Glutamatergic neuron (in vitro differentiated cells): ENCODE results near the gene HMMR. TPM values are rescaled to one million over a fixed set of nuclear protein-coding genes. Genes with fewer than 3 reads are reported as not detected.

ENCODE experiments used
- DNase-seq: peaks from one replicate; pipeline ENCODE4 v3.0.0; 2022
- H3K27ac Mint-ChIP-seq: one replicate; pipeline ENCODE4 v1.8.0; 2020; ENCODE audit warnings: mild to moderate bottlenecking, mixed read lengths, inconsistent platforms; ENCODE audit not compliant: unreplicated experiment
- H3K27me3 Mint-ChIP-seq: one replicate; pipeline ENCODE4 v1.8.0; 2020; ENCODE audit warnings: mild to moderate bottlenecking, moderate library complexity, mixed read lengths, inconsistent platforms; ENCODE audit not compliant: unreplicated experiment
- H3K36me3 Mint-ChIP-seq: one replicate; pipeline ENCODE4 v1.8.0; 2020; ENCODE audit warnings: mild to moderate bottlenecking, mixed read lengths, inconsistent platforms; ENCODE audit not compliant: unreplicated experiment
- H3K4me1 Mint-ChIP-seq: one replicate; pipeline ENCODE4 v1.8.0; 2020; ENCODE audit warnings: mild to moderate bottlenecking, low read depth, mixed read lengths, inconsistent platforms; ENCODE audit not compliant: unreplicated experiment
- H3K4me3 Mint-ChIP-seq: one replicate; pipeline ENCODE4 v1.8.0; 2020; ENCODE audit warnings: mild to moderate bottlenecking, mixed read lengths, inconsistent platforms; ENCODE audit not compliant: unreplicated experiment
- H3K9me3 Mint-ChIP-seq: one replicate; pipeline ENCODE4 v1.8.0; 2020; ENCODE audit warnings: mild to moderate bottlenecking, moderate library complexity, mixed read lengths, inconsistent platforms; ENCODE audit not compliant: unreplicated experiment
- total RNA-seq: library from RNA; stranded (reverse); fragmentation: NEBNext Ultra II Directional; extraction: Animal tissue kit (Norgen Biotek cat#: 25700); gene quantifications from one replicate; pipeline ENCODE4 v1.2.1, GENCODE V29; 2021; ENCODE audit not compliant: unreplicated experiment
- TF ChIP-seq, protein P1 (sequence below): fragments of 200-600 bp; sonication (generic); IDR thresholded peaks from one replicate; pipeline ENCODE4 v1.5.0; 2021; ENCODE audit not compliant: partially characterized antibody, unreplicated experiment

The HMMR gene
- total RNA-seq, 1 donor from 2014 or later = 7.4 TPM

- peak overlapping the region; percentile 43 for H3K27ac Mint-ChIP-seq
- peaks cover 2% of the 10 kb centered on the region for H3K9me3 Mint-ChIP-seq
- H3K4me3 Mint-ChIP-seq = no peak overlapping the region
- H3K4me1 Mint-ChIP-seq = peaks cover under 1% of the 10 kb centered on the region
- no peaks in the 10 kb centered on the region for H3K36me3 Mint-ChIP-seq
- TF ChIP-seq, protein P1, sequence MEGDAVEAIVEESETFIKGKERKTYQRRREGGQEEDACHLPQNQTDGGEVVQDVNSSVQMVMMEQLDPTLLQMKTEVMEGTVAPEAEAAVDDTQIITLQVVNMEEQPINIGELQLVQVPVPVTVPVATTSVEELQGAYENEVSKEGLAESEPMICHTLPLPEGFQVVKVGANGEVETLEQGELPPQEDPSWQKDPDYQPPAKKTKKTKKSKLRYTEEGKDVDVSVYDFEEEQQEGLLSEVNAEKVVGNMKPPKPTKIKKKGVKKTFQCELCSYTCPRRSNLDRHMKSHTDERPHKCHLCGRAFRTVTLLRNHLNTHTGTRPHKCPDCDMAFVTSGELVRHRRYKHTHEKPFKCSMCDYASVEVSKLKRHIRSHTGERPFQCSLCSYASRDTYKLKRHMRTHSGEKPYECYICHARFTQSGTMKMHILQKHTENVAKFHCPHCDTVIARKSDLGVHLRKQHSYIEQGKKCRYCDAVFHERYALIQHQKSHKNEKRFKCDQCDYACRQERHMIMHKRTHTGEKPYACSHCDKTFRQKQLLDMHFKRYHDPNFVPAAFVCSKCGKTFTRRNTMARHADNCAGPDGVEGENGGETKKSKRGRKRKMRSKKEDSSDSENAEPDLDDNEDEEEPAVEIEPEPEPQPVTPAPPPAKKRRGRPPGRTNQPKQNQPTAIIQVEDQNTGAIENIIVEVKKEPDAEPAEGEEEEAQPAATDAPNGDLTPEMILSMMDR = no peak
- no peaks in the 10 kb centered on the region for H3K27me3 Mint-ChIP-seq
- no peak for DNase-seq
Observed at GRCh38 chr5:163512526-163512925, 52.1 kb downstream of the HMMR start.

DNA sequence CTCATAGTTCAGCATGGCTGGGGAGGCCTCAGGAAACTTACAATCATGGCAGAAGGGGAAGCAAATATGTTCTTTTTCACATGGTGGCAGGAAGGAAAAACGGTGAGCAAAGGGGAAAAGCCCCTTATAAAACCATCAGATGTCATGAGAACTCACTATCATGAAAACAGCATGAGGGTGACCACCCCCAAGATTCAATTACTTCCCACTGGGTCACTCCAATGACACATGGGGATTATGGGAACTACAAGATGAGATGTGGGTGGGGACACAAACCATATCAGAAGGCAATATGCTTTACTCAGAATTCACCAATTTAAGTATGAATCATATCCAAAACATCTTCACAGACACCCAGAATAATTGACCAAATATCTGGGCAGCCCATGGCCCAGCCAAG lies 64.7 kb downstream of the HMMR start:
- H3K9me3 Mint-ChIP-seq = no peaks in the 10 kb centered on the region
- no peak for DNase-seq
- no peak overlapping the region for H3K27ac Mint-ChIP-seq
- peaks cover 15% of the 10 kb centered on the region for H3K36me3 Mint-ChIP-seq
- H3K27me3 Mint-ChIP-seq = peaks cover 2% of the 10 kb centered on the region
- TF ChIP-seq, protein P1 = no peak
- H3K4me3 Mint-ChIP-seq = no peak overlapping the region
- H3K4me1 Mint-ChIP-seq = no peaks in the 10 kb centered on the region

GRCh38 chr5:163529698-163530097 lies 69.3 kb downstream of the HMMR start:
- Mint-ChIP-seq H3K27ac (no peak overlapping the region), H3K9me3 (no peaks in the 10 kb centered on the region), H3K4me3 (no peak overlapping the region), H3K4me1 (peaks cover 3% of the 10 kb centered on the region), H3K27me3 (peaks cover 2% of the 10 kb centered on the region), H3K36me3 (peaks cover 8% of the 10 kb centered on the region)
- DNase-seq = no peak
- TF ChIP-seq, protein P1 = no peak

DNA sequence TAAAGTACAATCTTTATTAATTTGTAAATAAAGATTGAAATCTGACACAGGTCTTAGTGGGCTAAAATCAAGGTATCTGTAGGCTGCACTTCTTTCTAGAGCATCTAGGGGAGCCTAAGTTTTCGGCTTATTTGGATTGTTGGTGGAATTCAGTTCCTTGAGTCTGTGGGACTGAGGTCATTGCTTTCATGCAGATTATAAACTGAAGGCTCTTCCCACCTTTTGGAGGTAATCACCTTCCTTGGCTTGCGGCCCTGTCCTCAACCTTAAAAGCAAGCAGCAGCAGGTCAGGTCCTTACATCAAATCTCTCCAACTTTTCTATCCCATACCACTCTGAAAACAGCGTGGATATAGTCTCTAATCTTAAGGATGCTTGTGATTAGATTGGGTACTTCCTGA lies 70.8 kb downstream of the HMMR start:
- H3K4me1 Mint-ChIP-seq = peaks cover 3% of the 10 kb centered on the region
- no peak for DNase-seq
- TF ChIP-seq, protein P1 = no peak

GRCh38 chr5:163532171-163533084 lies 72.0 kb downstream of the HMMR start:
- Mint-ChIP-seq H3K9me3 (no peaks in the 10 kb centered on the region), H3K27ac (no peak overlapping the region), H3K27me3 (no peaks in the 10 kb centered on the region), H3K4me3 (no peak overlapping the region), H3K4me1 (peaks cover 3% of the 10 kb centered on the region), H3K36me3 (no peaks in the 10 kb centered on the region)
- no peak for DNase-seq
- TF ChIP-seq, protein P1 = no peak

More for the DNA sequence above, 70.8 kb downstream of the HMMR start:
- Mint-ChIP-seq H3K27me3 (peaks cover 2% of the 10 kb centered on the region), H3K27ac (no peak overlapping the region), H3K36me3 (no peaks in the 10 kb centered on the region), H3K4me3 (no peak overlapping the region), H3K9me3 (no peaks in the 10 kb centered on the region)
